ENCODE results near the gene B4GAT1. TPM values are rescaled to one million over a fixed set of nuclear protein-coding genes. Genes with fewer than 3 reads are reported as not detected.
A peak's percentile ranks its signal among the peaks of the same experiment; 100 is the strongest.

Gene B4GAT1
- total and polyA plus RNA-seq, 9 of the 15 experiments (the other 6 are each of a cell fraction or from before 2014, with no cell fraction given): 0.86 to 9.5 (median 3.8) TPM

GRCh38 chr11:66328302-66329144 is 18.9 kb downstream of the B4GAT1 start (continued):
- no peak for TF ChIP-seq ZBTB5 (IDR thresholded peaks at IDR 0.05)
- TF ChIP-seq DEAF1 (CRISPR knock-in tag; IDR thresholded peaks at IDR 0.05): peak; percentile 86
- peak in 1 of 2 experiments; percentile 49; a peak in 1 of 4 replicates for TF ChIP-seq MLLT1 (IDR thresholded peaks at IDR 0.05)
- TF ChIP-seq PKNOX1 (IDR thresholded peaks at IDR 0.05): no peak
- TF ChIP-seq SNRNP70 (optimal IDR thresholded peaks at IDR 0.05; ENCODE audit: low read depth, low read length): no peak
- peak; percentile 64; the same call in 1 of the 2 replicates for TF ChIP-seq NR2C2 (CRISPR knock-in tag; IDR thresholded peaks at IDR 0.05)
- no peak for TF ChIP-seq NR2C2 (tag; IDR thresholded peaks at IDR 0.05)
- no peak for TF ChIP-seq ZNF41 (CRISPR knock-in tag; conservative IDR thresholded peaks at IDR 0.05)
- TF ChIP-seq ZC3H8 (IDR thresholded peaks at IDR 0.05): no peak
- no peak for TF ChIP-seq CSDE1 (IDR thresholded peaks at IDR 0.05)
- no peak for TF ChIP-seq MXD1 (CRISPR knock-in tag; IDR thresholded peaks at IDR 0.05; ENCODE audit: borderline replicate concordance, poor library complexity, severe bottlenecking)
- peak in 1 of 2 experiments; percentile 83; a peak in 2 of 3 replicates for TF ChIP-seq CBX3 (IDR thresholded peaks at IDR 0.05; ENCODE audit: borderline replicate concordance in 1 of 2, low read length in 2 of 2)
- TF ChIP-seq ATF2 (CRISPR knock-in tag; IDR thresholded peaks at IDR 0.05): no peak
- no peak for TF ChIP-seq HNRNPUL1 (IDR thresholded peaks at IDR 0.05; ENCODE audit: low read length)
- no peak for TF ChIP-seq ZNF830 (CRISPR knock-in tag; IDR thresholded peaks at IDR 0.05)
- TF ChIP-seq ADNP (tag; IDR thresholded peaks at IDR 0.05): no peak
- no peak for TF ChIP-seq GTF2E2 (tag; IDR thresholded peaks at IDR 0.05)
- no peak for TF ChIP-seq ZBTB43 (CRISPR knock-in tag; IDR thresholded peaks at IDR 0.05)
